ENCODE measurements around the gene MOB3A.

Gene MOB3A

DNA sequence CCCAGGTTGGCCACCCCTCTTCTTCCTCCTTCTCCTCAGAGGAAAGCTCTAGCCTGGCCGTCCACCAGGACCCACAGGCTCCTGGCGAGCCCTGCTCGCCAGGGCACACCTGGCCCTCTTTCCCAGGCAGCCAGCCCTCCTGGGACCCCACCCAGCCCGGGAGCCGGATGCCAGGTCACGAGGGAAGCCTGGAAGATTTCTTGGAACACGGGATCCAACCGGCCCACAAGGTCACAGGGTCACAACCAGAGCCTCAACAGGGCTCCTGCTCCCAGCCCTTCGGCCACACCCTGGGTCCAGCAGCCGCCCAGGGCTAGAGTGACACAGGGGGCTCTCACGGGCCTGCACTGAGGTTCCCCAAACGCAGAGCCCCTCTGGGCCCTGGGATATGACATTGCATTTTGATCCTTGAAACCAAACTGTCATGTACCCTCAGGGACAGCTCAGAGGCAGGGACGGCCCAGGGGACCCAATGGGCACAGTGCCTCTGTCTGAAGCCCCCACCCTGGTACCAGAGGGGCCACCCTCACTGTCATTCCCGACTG, 50.6 kb downstream of the MOB3A start:
- H3K4me3 ChIP-seq (ENCODE audit: low read depth, low read length) = no peak overlapping the region
- TF ChIP-seq POLR2A (IDR thresholded peaks at IDR 0.05; ENCODE audit: extremely low read depth, insufficient read length) = no peak
- no peak for DNase-seq (ENCODE audit: low read depth)

DNA sequence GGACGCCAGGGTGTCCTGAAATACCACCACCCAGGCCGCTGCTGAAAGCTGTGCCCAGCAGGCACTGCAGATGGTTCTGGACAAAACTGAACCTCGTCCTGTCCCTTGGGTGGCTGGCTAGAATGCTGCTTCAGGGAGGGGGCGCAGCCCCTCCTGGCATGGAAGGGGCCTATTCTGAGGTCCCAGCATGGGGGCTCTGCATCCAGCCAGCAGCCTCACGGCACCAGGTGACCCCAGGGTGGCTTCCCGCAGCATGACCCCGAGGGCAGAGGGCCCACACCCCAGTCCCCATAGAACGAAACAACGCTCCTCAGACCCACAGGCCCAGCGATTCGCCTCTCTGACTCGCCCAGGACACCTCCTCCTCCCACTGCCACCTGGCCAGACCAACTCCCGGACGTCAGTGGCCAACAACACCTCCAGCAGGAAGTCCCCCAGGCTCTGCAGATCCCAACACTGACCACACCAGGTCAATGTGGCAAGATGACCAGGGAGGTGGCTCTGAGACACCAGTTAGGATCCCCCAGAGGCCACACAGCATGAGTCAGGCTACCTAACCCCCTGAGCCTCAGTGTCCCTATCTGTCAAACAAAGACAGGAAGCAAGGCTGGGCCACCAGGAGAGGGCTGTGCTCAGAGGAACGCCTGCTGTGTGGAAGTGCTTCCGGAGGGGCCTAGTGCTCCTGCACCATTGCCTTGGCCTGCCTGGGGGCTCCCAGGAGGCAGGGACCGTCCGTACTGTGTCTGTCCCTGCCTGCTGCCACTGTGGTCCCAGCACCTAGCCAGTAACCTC, 51.2 kb downstream of the MOB3A start:
- H3K4me3 ChIP-seq (ENCODE audit: low read depth, low read length) = no peak overlapping the region
- TF ChIP-seq CTCF (IDR thresholded peaks at IDR 0.05; ENCODE audit: low read depth, low read length) (no peak), MYC (IDR thresholded peaks at IDR 0.05; ENCODE audit: low read depth, low read length) (no peak), POLR2A (IDR thresholded peaks at IDR 0.05; ENCODE audit: extremely low read depth, insufficient read length) (no peak), MAX (IDR thresholded peaks at IDR 0.05; ENCODE audit: low read depth, low read length) (no peak)
- no peak for DNase-seq (ENCODE audit: low read depth)

GRCh38 chr19:2043961-2044708, 52.0 kb downstream of the MOB3A start:
- TF ChIP-seq MAX (IDR thresholded peaks at IDR 0.05; ENCODE audit: low read depth, low read length) = no peak
- TF ChIP-seq CTCF (IDR thresholded peaks at IDR 0.05; ENCODE audit: low read depth, low read length) = no peak
- TF ChIP-seq POLR2A (IDR thresholded peaks at IDR 0.05; ENCODE audit: extremely low read depth, insufficient read length) = no peak
- TF ChIP-seq MYC (IDR thresholded peaks at IDR 0.05; ENCODE audit: low read depth, low read length) = no peak
- no peak overlapping the region for H3K4me3 ChIP-seq (ENCODE audit: low read depth, low read length)
- DNase-seq (ENCODE audit: low read depth) = no peak

GRCh38 chr19:2043251-2043641, 52.9 kb downstream of the MOB3A start:
- TF ChIP-seq MAX (IDR thresholded peaks at IDR 0.05; ENCODE audit: low read depth, low read length) (no peak), POLR2A (IDR thresholded peaks at IDR 0.05; ENCODE audit: extremely low read depth, insufficient read length) (no peak), MYC (IDR thresholded peaks at IDR 0.05; ENCODE audit: low read depth, low read length) (no peak), CTCF (IDR thresholded peaks at IDR 0.05; ENCODE audit: low read depth, low read length) (no peak)
- DNase-seq (ENCODE audit: low read depth) = no peak
- no peak overlapping the region for H3K4me3 ChIP-seq (ENCODE audit: low read depth, low read length)

- DNase-seq (ENCODE audit: low read depth) = no peak
- TF ChIP-seq MAX (IDR thresholded peaks at IDR 0.05; ENCODE audit: low read depth, low read length) = no peak
- H3K4me3 ChIP-seq (ENCODE audit: low read depth, low read length) = no peak overlapping the region
These were observed 53.5 kb downstream of the MOB3A start for GRCh38 chr19:2042485-2043250.

DNA sequence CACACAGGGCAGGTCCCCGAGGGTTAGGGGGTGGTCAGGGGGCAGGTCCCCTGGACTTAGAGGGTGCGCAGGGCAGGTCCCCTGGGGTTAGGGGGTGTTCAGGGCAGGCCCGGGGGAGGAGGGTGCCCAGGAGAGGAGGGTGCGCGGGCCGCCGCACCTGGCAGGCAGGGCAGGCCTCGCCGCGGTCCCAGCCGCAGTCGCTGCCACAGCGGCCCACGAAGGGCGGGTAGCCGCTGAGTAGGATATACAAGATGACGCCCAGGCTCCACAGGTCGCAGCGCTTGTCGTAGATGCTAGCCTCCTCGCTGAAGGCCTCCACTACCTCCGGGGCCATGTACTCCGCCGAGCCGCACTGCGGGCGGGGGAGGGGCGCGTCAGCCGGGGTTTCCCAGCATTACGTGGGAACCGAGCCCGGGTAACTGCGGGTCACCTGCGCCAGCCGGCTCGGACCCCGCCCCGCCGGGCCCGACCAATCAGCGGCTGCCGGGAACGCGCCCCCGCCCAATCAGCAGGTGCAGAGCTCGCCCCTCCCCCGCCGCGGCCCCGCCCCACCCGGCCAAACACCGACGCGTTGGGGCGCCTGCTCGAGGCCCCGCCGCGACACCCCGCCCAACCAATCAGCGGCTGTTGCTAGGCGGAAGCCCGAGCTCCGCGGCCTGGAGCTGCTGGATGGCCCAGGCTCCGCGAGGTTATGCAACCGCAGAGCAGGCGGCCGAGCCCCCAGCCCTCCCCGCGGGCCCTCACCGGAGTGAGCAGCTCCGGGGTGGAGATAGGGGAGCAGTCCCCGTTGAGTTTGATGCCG, 54.2 kb downstream of the MOB3A start:
- DNase-seq (ENCODE audit: low read depth) = peak; percentile 86
- TF ChIP-seq POLR2A (IDR thresholded peaks at IDR 0.05; ENCODE audit: extremely low read depth, insufficient read length) = no peak
- TF ChIP-seq MAX (IDR thresholded peaks at IDR 0.05; ENCODE audit: low read depth, low read length) = no peak
- TF ChIP-seq MYC (IDR thresholded peaks at IDR 0.05; ENCODE audit: low read depth, low read length) = no peak
- no peak for TF ChIP-seq CTCF (IDR thresholded peaks at IDR 0.05; ENCODE audit: low read depth, low read length)
- H3K4me3 ChIP-seq (ENCODE audit: low read depth, low read length) = no peak overlapping the region

Data from NB4 (cell line).